OCI-LY7 (cell line): Measurements from ENCODE around the gene ZNF488. TPM values are rescaled to one million over a fixed set of nuclear protein-coding genes. Genes with fewer than 3 reads are reported as not detected.

Experiments used
- BruUV-seq: library from RNA; stranded (reverse); fragments of 400-500 nt; replicated peaks from 2 replicates; lab custom pipeline; 2021; lab: Mats Ljungman, UMichigan
- CTCF ChIA-PET: fragments of 300-600 bp; sonication (Branson Sonifier 250); formaldehyde crosslinking; loops from one replicate; lab custom pipeline; 2022; ENCODE audit warnings: antibody characterized with exemption; ENCODE audit not compliant: unreplicated experiment; lab: Charles Lee
- POLR2A ChIA-PET: fragments of 300-600 bp; sonication (Branson Sonifier 250); formaldehyde crosslinking; loops from one replicate; lab custom pipeline; 2022; ENCODE audit warnings: antibody characterized with exemption; lab: Charles Lee
- DNase-seq: peaks from one replicate; pipeline ENCODE4 v3.0.0-alpha.2; 2015; ENCODE audit warnings: low spot score
- H2AFZ ChIP-seq: fragments of 200-600 bp; sonication (generic), shearing (Covaris generic); 2 replicates; pipeline ENCODE4 v1.6.1; 2014; ENCODE audit warnings: mild to moderate bottlenecking, antibody characterized with exemption, low read length, moderate library complexity
- H3K27ac ChIP-seq: fragments of 200-600 bp; sonication (generic); 2 replicates; pipeline ENCODE4 v1.5.1; 2014; ENCODE audit warnings: mixed run types, low read depth, mild to moderate bottlenecking, moderate library complexity, low read length, inconsistent platforms; ENCODE audit not compliant: poor library complexity, severe bottlenecking
- H3K36me3 ChIP-seq: fragments of 200-600 bp; sonication (generic); 2 replicates; pipeline ENCODE4 v1.6.1; 2014; ENCODE audit warnings: mild to moderate bottlenecking, antibody characterized with exemption, low read length, moderate library complexity, mixed read lengths; ENCODE audit not compliant: insufficient read depth
- H3K4me1 ChIP-seq: fragments of 200-600 bp; sonication (generic); 2 replicates; pipeline ENCODE4 v1.5.1; 2014; ENCODE audit warnings: mild to moderate bottlenecking, low read length; ENCODE audit not compliant: insufficient read depth, poor library complexity, severe bottlenecking
- H3K4me2 ChIP-seq: fragments of 200-600 bp; sonication (generic); 2 replicates; pipeline ENCODE4 v1.6.1; 2014; ENCODE audit warnings: mild to moderate bottlenecking, low read length
- H3K4me3 ChIP-seq: fragments of 200-600 bp; sonication (generic); 2 replicates; pipeline ENCODE4 v1.5.1; 2014; ENCODE audit warnings: mild to moderate bottlenecking, low read depth, low read length; ENCODE audit not compliant: poor library complexity, severe bottlenecking
- H3K79me2 ChIP-seq: fragments of 200-600 bp; sonication (generic); 2 replicates; pipeline ENCODE4 v1.6.1; 2016; ENCODE audit warnings: low read depth, mild to moderate bottlenecking, low read length, moderate library complexity, mixed read lengths; ENCODE audit not compliant: insufficient read depth
- H3K9me2 ChIP-seq: fragments of 200-600 bp; sonication (generic); 2 replicates; pipeline ENCODE4 v1.6.1; 2016; ENCODE audit warnings: mild to moderate bottlenecking, low read length, mixed read lengths; ENCODE audit not compliant: insufficient read depth
- H3K9me3 ChIP-seq: fragments of 200-600 bp; sonication (generic); 2 replicates; pipeline ENCODE4 v1.6.1; 2014; ENCODE audit warnings: mild to moderate bottlenecking, mixed run types, low read length, mixed read lengths
- H4K20me1 ChIP-seq: fragments of 200-600 bp; sonication (generic); 2 replicates; pipeline ENCODE4 v1.6.1; 2014; ENCODE audit warnings: mild to moderate bottlenecking, antibody characterized with exemption, low read length, moderate library complexity, mixed read lengths; ENCODE audit not compliant: insufficient read depth
- CTCF ChIP-seq: fragments of 200-600 bp; sonication (generic); conservative IDR thresholded peaks from 2 replicates; pipeline ENCODE4 v1.5.1; 2014; ENCODE audit warnings: mild to moderate bottlenecking, antibody characterized with exemption, low read length, moderate library complexity, mixed read lengths
- EZH2phosphoT487 ChIP-seq: fragments of 200-600 bp; sonication (generic); IDR thresholded peaks from 2 replicates; pipeline ENCODE4 v1.6.1; 2018; ENCODE audit warnings: low read depth, borderline replicate concordance, mild to moderate bottlenecking, mixed run types, antibody characterized with exemption, low read length, moderate library complexity, mixed read lengths
- intact Hi-C: fragments of 100-400 bp; cut with micrococcal nuclease; formaldehyde crosslinking; loops from one replicate; pipeline ENCODE4 v1.10.0; 2022; ENCODE audit not compliant: unreplicated experiment
- total RNA-seq, 2 experiments: library from RNA; depleted of rRNA in 1 of 2; stranded (reverse); fragments of >200 nt in 1 of 2; shearing (Covaris generic) in 1 of 2; gene quantifications; 2 replicates each; pipeline ENCODE4 v1.2.3, GENCODE V29; 2014 to 2022

The ZNF488 gene
- total RNA-seq, 2 experiments from 2014 or later, result 0.06 to 0.34 TPM

- H3K36me3 ChIP-seq, result no peaks in the 10 kb centered on the region
- no peak overlapping the region for H3K27ac ChIP-seq
- no TSS peak for BruUV-seq
- TF ChIP-seq EZH2phosphoT487 (no peak), CTCF (no peak)
- no peaks in the 10 kb centered on the region for H3K79me2 ChIP-seq
- ChIA-PET CTCF (no interaction called here), POLR2A (no interaction called here)
- no peak overlapping the region for H3K4me3 ChIP-seq
- H4K20me1 ChIP-seq, result no peaks in the 10 kb centered on the region
- H3K9me2 ChIP-seq, result no peaks in the 10 kb centered on the region
- no peak for DNase-seq
- intact Hi-C loops, result no loop called here
- H3K4me1 ChIP-seq, result no peaks in the 10 kb centered on the region
- no peak overlapping the region for H3K4me2 ChIP-seq
- H3K9me3 ChIP-seq, result no peaks in the 10 kb centered on the region
- H2AFZ ChIP-seq, result no peak overlapping the region
Observed at GRCh38 chr10:47325303-47326291, 58.5 kb downstream of the ZNF488 start.

GRCh38 chr10:47323636-47324296, 60.3 kb downstream of the ZNF488 start:
- CTCF ChIA-PET, result no interaction called here
- intact Hi-C loops, result no loop called here
- no TSS peak for BruUV-seq
- Histone ChIP-seq H4K20me1 (no peaks in the 10 kb centered on the region), H3K36me3 (no peaks in the 10 kb centered on the region), H3K79me2 (no peaks in the 10 kb centered on the region), H2AFZ (no peak overlapping the region), H3K27ac (no peak overlapping the region), H3K9me3 (no peaks in the 10 kb centered on the region), H3K4me3 (no peak overlapping the region), H3K4me1 (no peaks in the 10 kb centered on the region), H3K4me2 (no peak overlapping the region), H3K9me2 (no peaks in the 10 kb centered on the region)
- POLR2A ChIA-PET, result no interaction called here
- no peak for TF ChIP-seq CTCF
- no peak for TF ChIP-seq EZH2phosphoT487
- no peak for DNase-seq

- ChIA-PET CTCF (no interaction called here), POLR2A (no interaction called here)
- Histone ChIP-seq H3K4me1 (no peaks in the 10 kb centered on the region), H3K4me3 (no peak overlapping the region), H3K36me3 (no peaks in the 10 kb centered on the region), H4K20me1 (no peaks in the 10 kb centered on the region), H2AFZ (no peak overlapping the region), H3K9me3 (no peaks in the 10 kb centered on the region), H3K4me2 (no peak overlapping the region), H3K79me2 (no peaks in the 10 kb centered on the region), H3K27ac (no peak overlapping the region), H3K9me2 (no peaks in the 10 kb centered on the region)
- BruUV-seq, result no TSS peak
- intact Hi-C loops, result no loop called here
- DNase-seq, result no peak
- TF ChIP-seq CTCF (no peak), EZH2phosphoT487 (no peak)
Observed at GRCh38 chr10:47323087-47323486, 61.0 kb downstream of the ZNF488 start.
